NCI-H1048 (cell line): ENCODE data around the gene NSUN5.
"Not testable (repeated sequence)": the region's sequence is repeated elsewhere in the genome, so short reads cannot be mapped to it uniquely, and the experiment has no call there.

ENCODE experiments used
- DNase-seq: peaks from one replicate; lab custom pipeline; 2025; lab: John Stamatoyannopoulos, UW

NSUN5 gene

DNA sequence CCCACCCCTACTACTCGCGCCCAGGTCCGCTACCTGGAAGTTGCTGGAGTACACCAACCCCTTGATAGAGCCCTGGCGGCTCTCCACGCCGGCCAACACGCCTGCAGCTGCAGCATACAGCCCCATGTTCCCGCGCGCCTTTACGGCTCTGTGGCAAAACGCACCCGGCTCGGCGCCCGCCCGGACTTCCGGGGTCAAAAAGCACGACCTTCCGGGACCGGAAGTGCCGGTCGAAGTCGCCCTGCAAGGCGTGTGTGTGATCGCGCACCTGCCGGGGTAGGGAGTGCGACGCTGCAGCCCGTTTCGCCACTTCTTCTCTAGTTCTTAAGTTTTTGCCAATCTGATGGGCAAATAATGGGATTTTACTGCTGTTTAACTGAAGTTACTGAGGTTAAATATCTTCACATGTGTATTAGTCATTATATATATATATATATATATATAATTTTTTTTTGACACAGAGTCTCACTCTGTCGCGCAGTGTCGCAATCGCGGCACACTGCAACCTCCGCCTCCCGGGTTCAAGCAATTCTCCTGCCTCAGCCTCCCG is at the start of gene NSUN5:
TSS of gene NSUN5 (minus strand) at position 162 of the 550 bp plus-strand sequence. CDS start at position 126, 36 bp downstream.
- DNase-seq: peak; percentile 42

DNA sequence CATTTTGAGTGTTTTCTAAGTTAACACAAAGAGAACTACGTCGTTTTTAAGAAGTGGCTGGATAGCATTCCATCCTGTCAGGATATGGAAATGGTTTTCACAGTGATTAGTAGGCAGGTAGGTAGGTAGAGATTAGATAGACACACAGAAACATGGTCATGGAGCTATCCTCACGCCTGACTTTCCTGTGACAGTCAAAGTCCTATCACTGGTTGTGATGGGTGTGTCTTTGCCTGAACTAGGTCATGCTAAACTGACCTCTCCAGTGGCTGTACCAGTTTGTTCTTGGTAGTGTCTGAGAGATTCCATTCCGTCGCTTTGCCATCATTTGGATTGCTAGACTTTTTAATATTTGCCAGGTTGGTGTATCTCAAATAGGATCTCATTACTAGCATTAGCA is 47.5 kb upstream of the NSUN5 start:
- no peak for DNase-seq

DNA sequence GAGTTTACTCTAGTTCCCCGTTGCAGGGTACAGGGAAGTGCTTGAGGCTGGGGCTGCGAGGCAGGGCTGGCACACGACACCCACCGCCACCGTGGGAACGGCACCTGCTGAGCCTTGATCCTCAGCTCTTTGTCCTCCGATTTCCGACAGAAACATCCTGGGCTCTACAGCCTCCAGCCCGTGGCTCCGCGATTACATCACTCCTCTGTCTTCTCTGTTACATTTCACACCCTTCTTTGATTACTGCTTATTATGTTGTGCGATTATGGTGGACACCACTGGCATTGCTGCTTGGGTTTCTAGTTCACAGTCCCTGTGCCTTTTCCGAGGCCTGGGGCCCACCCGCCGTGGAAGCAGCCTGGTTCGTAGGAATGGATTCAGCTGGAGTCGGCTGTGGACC is 46.2 kb upstream of the NSUN5 start:
- DNase-seq: no peak

DNA sequence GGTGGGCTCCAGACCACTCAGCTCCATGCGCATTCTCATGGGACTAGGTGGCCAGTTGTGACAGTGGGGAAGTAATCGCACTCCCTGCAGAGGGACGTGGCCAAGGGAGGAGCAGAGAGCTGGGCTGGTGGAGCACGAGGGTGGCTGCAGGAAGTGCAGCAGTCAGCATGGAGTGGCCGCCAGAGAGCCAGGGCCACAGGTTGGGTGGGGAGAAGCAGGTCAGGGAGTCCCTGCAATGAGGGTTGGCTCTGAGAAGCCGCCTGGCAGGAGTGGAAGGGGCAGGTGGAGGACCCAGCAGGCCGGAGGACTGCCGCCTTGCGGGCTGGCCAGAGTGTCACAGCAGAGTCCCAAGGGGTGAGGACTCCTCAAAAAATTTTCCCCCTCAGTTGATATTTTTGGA is 45.6 kb upstream of the NSUN5 start:
- DNase-seq: no peak

DNA sequence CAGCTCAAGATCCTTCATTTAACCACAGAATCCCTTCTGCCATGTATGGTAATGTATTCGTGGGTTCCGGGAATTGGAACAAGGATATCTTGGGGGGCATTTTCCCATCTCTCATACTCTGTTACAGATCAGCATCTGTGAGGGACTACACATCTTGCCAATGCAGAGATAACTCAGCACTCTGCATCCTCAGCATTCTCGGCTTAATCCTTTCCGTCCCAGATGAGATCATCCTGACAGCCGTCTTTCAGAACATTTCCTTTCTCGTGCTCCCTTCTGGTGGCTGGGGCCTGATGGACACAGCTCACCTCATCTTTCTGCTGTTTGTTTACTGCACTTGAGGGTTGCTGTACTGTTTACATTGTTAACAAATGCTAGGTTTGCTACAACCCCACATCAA is 44.6 kb upstream of the NSUN5 start:
- no peak for DNase-seq

DNA sequence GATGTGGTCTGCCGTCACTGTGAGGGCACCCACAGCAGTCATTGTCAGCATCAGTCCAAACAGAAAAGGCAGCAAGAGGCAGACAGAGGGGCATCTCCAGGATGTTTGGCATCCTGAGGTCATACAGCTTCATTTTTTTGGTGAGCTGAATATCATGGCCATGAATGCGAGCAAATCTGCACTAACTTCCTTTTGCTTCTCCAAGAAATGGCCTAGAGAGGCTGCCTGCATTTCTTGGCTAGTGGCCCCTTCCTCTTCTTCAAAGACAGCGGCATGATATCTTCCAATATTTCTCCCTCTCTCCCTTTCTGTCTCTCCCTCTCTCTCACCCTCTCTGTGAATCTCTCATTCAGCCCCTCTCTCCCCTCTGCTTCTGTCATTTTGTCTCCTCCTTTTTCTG is 44.2 kb upstream of the NSUN5 start:
- DNase-seq: no peak

DNA sequence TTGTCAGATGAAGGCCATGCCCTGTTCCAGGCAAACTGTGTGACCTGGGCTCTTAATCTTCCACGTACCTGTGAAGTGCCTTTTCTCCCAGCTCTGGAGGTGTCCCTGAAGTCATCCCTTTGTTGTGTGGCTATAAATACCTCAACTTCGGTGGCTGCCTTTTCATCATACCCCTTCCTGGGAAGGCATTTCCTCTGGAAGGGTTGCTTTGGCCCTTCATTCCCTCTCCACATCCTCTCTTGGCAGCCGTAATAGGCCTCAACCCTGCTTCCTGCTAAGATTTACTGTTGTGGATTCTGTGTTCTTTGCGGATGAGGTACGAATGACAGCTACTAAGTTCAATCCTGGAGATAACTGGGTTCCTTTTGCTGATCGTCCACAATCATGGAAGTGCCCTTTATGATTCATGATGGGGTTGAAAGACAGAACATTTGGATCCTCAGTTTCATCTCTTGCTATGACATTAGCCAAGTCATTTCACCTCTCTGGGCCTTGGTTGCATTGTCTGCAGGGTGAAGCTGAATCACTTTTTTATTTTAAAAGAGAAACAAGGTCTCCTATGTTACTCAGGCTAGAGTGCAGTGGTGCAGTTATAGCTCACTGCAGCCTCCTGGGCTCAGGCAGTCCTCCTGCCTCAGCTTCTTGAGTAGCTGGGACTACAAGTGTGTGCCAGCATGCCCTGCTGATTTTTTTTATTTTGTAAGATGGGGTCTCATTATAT is 43.0 kb upstream of the NSUN5 start:
- DNase-seq: no peak

DNA sequence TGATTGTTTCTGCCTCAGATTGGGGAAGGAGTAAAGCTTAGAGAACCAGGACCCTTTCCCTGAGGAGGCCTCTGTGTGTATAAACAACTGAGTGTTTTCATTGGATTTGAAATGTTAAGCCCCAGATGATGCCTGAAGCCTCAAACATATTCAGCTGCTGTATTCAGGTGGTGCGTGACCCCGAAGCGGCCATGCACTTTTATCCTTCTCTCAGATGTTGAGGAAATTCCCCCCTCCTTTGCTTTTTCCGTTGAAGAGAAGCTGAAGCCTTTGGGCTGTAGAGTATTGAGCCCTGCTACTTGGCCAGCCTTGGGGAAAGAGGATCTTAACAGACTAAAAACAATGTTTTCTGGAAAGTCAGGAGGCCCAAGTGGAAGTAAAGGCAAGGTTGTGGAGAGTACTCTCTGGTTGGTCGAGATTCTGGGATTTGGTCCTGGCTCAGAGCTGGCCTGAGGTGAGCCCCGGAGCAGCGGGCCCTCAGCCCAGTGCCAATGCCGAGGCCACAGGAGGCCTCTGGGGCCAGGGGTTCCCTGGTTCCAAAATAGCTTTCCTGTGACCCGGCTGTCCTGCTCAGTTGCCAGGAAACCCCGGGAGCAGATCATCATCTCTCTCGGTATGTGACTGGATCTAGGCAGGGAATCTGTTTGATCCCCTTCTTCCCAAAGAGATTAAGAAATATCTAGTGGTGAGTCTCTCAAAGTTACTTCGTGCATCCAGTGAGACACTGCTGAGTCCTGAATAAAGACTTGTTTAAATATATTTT is 41.9 kb upstream of the NSUN5 start:
- no peak for DNase-seq

DNA sequence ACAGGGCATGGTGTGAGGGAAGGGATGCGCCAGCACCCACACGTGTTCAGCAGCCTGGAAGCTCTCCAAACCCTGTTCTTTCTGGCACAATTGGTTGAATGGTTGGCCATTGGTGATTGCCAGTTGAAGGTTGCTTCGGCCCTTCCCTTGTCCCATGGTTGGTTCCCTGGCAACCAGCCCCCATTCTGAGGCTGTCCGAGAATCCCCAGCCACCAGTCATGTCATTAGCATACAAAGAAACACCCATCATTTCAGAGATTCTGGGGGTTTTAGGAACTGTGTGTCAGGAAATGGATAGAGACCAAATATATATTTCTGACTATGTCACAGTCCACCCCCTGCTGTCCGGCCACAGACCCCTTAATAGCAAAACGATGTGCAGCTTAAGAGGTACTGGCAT is 41.1 kb upstream of the NSUN5 start:
- no peak for DNase-seq

DNA sequence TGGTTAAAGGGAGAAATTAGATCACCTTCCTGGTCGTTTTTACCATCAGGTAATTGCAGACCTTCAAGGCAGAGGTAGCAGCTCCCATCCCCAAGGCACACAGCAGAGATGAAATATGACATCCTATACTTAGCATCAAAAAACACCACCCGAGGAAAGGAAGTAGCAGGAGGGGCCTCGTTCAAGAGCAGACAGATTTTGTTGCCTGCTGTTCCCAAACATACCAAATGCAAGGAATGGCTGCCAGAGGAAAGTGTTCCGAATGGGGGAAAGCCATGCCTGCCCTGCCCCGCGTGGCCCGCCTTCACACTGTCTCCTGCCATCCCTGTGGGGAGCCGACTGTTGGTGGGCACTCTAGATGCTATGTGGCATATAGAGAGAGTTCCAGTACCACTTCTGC is 37.3 kb upstream of the NSUN5 start:
- no peak for DNase-seq

DNA sequence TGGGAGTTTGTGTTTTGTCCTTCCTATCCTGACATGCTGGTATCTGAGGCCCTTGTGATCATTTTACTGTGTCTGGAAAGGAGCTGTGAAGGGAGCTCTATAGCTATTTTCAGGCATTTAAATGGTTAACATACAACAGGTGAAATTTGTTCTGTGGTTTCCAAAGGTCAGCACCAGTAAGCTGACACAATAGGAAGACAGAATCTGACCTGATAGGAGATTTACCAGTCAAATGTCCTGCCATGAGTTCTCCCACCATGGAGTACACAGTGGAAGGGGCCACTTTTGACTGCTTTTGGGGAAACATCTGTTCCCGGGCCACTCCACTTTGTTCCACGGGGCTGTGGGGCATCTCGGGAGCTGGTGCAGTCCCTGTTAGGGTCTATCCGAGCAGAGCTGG is 36.9 kb upstream of the NSUN5 start:
- no peak for DNase-seq

DNA sequence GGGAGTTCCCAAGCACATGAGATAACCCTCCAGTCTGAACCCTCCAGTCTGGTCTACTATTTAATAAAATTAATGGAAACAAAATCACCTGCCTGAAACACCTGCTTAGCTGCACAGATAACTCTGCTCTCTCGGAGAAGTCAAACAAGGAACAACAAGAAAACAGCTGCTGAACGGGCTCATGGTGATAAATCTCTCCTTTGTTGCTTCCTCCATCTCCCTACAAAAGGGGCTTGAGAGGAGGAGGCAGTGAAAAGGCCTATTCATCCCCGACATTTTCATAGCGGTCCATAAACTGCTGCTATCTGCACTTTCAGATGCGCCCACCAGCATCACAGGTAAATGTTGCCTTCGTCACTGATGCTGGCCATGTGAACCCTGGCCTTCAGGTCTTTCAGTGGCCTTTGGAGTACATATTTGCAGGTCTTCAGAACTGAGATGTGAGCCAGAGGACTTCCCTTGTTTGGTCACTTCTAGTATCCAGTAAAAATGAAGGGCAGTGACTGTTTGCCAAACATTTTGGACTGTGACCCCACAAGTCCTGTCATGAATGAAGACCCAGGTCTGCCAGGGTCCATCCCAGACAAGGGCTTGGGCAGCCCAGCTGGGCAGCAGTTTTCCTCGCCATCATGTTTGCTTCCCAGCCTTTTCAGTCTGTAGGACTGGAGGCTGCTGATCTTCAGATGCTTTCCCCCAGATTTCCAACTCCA is 35.2 kb upstream of the NSUN5 start:
- no peak for DNase-seq

DNA sequence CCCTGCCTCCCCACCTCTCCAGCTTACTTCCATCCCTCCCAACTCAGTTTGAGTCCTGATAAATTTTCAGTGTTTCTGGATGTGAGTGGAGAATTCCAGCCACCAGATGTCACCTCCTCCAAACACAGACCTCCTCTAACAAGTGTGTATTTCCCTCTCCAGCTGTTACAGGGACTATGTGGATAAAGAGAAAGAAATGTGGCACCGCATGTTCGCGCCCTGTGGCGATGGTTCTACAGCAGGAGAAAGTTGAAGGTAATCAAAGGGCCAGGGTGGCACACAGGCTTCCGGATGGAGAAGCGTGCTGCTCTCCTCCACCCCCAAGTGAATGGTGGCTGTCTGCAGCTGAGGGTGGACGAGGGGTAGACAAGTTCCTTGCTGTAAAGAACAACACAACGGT is 34.0 kb upstream of the NSUN5 start:
- no peak for DNase-seq

DNA sequence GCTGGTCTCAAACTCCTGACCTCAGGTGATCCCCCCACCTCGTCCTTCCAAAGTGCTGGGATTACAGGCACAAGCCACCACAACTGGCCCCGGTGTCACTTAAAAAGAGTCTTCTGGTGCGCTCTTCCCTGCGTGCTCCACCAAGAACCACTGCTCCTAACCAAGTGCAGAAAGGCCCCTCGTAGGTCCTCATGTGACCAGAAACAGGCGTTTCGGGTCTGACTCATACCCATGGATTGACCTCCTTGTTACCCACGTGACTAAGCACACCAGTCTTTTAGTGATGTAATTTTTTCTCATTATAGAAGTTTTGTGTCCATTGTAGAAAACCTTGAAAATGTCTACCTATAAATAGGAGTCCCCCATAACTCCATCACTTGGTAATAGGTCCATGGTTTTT is 33.3 kb upstream of the NSUN5 start:
- DNase-seq: no peak

DNA sequence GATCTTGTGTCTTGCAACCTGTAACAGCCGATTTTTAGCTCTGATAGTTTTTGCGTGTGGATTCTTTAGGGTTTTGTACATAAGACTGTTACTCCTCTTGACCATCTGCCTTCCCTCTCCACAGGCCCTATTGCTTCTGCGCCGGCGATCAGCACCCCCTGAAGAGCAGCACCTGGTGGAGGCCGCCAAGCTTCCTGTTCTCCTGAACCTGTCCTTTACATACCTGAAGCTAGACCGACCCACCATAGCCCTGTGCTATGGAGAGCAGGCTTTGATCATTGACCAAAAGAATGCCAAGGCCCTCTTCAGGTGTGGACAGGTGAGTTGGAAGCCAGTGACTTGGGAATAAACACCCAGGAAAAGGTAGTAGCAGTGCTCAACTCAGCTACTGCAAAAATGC is 31.9 kb upstream of the NSUN5 start:
- DNase-seq: no peak

DNA sequence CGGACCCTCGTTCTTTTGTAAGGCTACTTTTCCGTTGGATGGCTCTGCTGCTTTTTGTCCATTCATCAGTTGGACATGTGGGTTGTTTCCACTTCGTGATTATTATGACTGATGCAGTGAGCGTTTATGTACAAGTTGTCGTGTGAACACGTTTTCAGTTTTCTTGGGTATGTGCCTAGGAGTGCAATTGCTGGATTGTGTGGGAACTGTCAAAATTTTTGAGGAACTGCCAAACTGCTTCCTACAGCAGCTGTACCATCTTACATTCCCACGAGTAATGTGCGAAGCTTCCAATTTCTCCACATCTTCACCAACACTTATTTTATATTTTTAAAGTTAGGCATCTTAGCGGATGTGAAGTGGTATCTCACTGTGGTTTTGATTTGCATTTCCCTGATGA is 29.7 kb upstream of the NSUN5 start:
- no peak for DNase-seq

DNA sequence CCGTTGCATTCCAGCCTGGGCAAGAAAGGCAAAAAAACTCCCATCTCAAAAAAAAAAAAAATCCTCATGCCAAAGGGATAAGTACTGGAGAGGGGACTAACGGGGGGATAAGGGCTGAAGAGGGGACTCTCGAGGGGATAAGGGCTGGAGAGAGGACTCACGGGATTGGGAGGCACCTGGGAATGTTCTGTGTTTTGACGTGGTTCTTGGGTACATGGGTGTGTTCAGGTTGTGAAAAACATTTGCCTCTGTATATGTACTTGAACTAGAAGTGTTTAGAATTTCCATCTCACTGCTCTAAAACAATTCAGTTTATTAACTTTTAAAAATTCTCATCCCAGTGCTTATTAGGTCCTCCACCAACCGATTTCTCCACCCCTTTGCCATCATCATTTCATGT is 23.8 kb upstream of the NSUN5 start:
- DNase-seq: no peak

DNA sequence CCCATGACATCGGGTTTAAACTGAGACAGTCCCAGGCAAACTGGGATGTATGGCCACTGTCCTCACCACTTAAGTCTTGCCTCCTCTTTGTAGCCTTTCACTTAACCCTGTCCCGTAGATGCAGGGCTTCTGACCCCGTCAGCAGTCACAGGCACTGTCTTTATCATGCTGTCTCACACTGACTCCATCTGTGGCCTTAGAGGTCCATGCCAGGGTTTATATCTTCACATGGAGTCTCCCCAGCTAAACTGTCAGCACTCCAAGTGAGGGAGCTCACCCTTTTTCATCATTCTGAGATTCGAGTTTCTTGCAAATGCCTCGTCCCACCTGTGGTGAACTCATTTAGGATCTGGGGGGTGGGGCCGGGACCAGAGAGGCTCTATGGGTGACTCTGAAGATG is 22.1 kb upstream of the NSUN5 start:
- no peak for DNase-seq

DNA sequence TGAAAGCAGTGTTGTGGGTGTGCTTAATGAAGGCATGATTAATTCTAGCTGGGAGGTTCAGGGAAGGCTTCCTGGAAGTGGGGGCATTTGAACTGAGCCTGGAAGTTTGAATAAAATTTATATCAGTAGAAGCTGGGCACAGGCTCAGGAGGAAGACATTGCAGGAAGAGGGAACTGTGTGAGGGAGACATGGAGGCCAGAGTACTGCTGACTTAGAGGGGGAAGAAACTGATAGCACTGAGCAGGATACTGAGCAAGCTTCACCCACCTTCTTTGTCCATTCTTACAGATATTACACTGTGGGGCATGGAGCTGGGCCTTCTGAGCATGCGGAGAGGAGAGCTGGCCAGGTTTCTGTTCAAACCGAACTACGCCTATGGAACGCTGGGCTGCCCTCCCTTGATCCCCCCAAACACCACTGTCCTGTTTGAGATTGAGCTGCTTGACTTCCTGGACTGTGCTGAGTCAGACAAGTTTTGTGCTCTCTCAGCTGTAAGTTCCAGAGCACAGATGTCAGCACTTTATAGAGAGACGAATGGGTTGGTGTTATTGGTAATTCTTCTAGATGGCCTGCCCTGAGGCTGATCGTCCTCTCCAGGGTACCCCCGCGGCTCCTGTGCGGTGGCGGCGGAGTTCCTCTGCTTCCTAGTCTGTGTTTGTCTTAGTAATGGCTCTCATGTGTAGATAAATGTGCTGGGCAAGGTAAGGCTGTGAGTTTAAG is 21.4 kb upstream of the NSUN5 start:
- no peak for DNase-seq

DNA sequence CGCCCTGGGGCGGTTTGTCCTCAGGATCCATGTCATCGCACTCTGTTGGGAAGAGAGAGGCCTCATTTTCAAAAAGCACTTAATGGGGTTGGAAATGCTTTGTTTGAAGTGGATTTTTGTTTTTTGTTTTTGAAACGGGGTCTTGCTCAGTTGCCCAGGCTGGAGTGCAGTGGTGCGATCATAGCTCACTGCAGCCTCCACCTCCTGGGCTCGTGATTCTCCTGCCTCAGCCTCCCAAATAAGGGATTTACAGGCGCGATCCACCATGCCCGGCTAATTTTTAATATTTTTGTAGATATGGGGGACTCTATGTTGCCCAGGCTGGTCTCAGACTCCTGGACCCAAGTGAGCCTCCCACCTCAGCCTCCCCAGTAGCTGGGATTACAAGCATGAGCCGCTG is 20.1 kb upstream of the NSUN5 start:
- DNase-seq: no peak

DNA sequence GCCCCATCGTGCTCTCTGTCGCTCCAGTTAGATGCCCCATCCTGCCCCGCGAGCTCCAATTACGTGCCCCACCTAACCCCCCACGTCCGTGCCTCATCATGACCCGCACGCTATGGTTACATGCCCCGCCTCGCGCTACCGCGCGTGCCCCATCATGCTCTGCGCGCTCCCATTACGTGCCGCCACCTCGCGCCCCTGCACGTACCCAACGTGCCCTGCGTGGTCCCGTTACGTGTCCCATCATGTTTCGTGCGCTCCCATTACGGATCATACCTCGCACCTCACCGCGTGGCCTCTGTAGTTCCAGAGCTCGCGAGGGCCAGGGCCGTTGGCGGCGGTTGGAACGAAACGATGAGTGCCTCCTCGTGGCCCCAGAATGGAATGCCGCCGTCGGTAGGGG is 19.3 kb upstream of the NSUN5 start, which contains the start of the genes FKBP6 and TRIM50:
TSS of gene FKBP6 (plus strand) at position 240 of the 400 bp plus-strand sequence. CDS start 268 bp downstream, outside the sequence.
TSS of gene TRIM50 (minus strand) at position 161 of the 400 bp plus-strand sequence. CDS start 3,295 bp downstream, outside the sequence.
- DNase-seq: not testable (repeated sequence)

DNA sequence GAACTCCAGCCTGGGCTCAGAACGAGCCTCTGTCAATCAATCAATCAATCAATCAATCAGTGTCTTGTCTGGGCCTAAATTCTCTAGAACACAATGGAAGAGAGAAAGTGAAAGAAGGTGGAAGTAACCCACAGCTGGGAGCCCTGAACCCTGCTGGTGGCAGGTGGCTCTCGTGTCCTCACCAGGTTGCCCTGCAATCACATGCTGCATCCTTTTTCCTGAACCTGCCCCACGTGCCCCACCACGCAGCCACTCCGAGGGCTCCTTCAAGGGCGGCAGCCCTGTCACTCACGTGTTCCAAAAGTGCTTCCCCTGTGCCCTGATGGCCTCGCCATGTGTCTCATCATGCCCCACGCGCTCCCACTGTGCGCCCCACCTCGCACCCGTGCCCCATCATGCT is 18.8 kb upstream of the NSUN5 start:
- not testable (repeated sequence) for DNase-seq
